ENCODE data around the gene CDH5.

GRCh38 chr16:66344533-66345145 lies 21.9 kb upstream of the CDH5 start:
- TF ChIP-seq CTCF (IDR thresholded peaks at IDR 0.05), result peak; percentile 57 to 85 (median 75)
- no peak for TF ChIP-seq POLR2A (IDR thresholded peaks at IDR 0.05)

Measured in transverse colon (tissue), 3 donors.